Measurements from ENCODE around the gene TOM1L1.
A peak's percentile ranks its signal among the peaks of the same experiment; 100 is the strongest.

The TOM1L1 gene

GRCh38 chr17:54945671-54946070 is 45.0 kb downstream of the TOM1L1 start:
- DNase-seq: no peak

DNA sequence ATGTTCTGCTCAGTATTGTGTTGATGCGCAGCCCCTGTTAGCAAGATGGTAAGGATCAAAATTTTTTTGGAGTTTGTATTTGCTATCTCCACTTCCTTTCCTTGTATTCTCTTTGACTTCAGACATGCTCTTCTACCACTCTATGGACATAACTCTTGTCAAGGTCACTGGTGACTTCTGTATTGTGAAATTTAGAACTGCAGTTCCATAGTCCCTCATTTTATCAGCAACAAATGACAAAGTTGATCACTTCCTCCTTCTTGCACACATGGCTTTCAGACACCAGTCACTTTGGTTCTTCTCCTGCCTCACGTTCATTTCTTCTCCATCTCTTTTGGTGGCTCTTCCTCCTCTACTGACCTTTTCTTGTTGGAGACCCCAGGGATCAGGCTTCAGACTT is 46.7 kb downstream of the TOM1L1 start:
- no peak for DNase-seq

- no peak for DNase-seq
These were observed 47.7 kb downstream of the TOM1L1 start for GRCh38 chr17:54948380-54948779.

DNA sequence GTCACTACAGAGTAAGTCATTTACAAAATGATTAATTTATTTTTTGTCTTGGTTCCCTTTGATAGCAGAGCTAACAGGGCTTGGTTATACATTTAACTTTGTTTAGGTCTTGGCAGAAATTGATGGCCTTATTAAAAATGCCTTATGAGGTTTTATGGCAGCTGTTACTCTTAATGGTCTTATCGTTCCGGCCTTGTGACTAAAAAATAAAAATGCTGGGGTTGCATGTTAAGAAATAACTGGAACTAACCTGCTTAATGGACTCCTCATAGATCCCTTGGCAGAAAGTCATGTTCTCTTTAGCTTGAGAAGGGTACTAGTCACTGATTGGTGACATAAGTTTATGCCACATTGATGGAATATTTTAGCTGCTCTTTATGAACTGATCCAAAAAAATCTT is 49.5 kb downstream of the TOM1L1 start:
- DNase-seq: no peak

- no peak for DNase-seq
These were observed 50.6 kb downstream of the TOM1L1 start for GRCh38 chr17:54951286-54951685.

- DNase-seq: no peak
These were observed 56.1 kb downstream of the TOM1L1 start for GRCh38 chr17:54956791-54957190.

DNA sequence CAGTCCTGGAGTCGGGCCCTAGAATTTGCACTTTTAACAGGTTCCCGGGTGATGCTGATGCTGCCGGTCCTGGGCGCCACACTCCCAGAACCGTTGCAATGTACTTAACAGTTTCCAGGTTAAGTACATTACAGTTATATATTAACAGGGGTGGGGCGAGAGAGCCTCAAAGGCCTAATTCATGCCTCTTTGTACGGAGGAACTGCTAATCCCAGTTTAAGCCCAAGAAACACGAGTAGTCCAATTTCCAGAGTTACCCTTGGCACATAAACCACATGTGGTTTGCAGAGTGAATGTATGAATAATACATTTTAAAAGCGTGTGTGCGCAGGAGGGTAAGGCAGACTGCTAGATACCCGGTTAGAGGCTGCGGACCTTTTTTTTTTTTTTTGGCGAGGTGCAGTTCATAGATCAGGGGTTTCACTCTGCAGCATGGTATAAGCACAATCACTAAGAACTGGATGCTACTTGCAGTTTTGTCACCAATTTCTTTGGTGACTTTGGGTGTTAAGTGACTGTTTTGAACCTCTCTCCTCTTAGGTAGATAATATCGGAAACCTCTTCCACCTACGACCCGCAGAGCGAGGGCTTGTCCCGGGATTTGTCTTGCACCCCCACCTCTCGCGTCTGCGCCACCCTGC is 67.1 kb downstream of the TOM1L1 start:
- DNase-seq: peak in 2 of 51 donors; percentile 4 to 15

GRCh38 chr17:54968262-54968987 is 67.8 kb downstream of the TOM1L1 start, which contains the start of the genes COX11 and STXBP4:
Gene COX11 (minus strand): TSS chr17:54968654. CDS start chr17:54968646, 8 bp downstream.
Gene STXBP4 (plus strand): TSS chr17:54968765. CDS start chr17:54986220, 17,455 bp downstream.
- peak; percentile 38 to 96 (median 89) for DNase-seq

- peak in 21 of 51 donors; percentile 17 to 84 (median 55) for DNase-seq
These were observed 68.3 kb downstream of the TOM1L1 start for GRCh38 chr17:54968988-54969332.

- no peak for DNase-seq
These were observed 69.3 kb downstream of the TOM1L1 start for GRCh38 chr17:54969658-54970572.

DNA sequence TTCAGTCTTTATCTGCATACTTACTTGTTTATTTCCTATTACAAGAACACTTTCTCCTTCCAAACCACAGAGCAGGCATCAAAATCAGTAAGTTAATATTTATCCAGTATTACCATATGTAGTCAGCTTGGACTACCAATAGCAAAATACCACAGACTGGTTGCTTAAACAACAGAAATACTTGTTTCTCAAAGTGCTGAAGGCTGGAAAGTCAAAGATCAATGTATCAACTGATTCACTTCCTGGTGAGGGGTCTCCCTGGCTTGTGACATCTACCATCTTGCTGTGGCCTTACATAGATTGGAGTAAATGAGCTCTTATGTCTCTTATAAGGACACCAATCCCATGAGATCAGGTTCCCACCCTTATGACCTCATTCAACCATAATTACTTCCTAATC is 70.5 kb downstream of the TOM1L1 start:
- DNase-seq: no peak

- no peak for DNase-seq
These were observed 71.2 kb downstream of the TOM1L1 start for GRCh38 chr17:54971901-54972300.

DNA sequence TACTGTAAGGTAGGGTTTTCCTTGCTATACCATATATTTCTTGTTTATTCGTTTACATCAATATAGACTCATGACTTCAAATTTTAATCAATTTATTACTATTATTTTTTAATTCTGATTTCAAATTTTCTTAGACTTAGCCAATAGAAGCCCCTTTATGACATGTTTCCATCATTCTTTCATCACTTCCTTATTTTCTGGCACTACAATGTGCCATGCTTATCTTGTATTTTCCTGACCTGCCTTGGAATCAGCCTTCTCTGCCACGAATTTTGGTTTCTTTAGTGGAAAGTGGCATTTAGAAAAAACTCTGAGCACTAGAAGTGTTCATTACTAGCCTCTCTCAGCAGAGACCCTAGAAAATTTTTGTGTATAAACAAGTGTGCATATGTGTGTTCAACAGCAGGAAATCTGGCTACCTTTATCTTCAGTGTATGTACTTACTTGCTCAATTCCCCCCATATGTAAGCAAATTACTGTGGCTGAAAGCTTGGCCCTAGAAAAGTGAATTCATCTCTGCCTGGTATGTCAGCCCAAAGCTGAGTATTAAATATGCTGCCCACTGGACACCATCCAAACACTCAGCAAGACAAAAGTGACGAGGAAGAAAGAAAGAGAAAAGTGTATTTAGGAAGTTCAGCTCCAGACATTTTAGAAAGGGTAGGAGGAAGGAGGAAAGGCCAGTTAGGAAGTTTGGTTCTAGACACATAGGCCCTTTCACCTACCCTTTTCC is 71.9 kb downstream of the TOM1L1 start:
- DNase-seq: no peak

DNA sequence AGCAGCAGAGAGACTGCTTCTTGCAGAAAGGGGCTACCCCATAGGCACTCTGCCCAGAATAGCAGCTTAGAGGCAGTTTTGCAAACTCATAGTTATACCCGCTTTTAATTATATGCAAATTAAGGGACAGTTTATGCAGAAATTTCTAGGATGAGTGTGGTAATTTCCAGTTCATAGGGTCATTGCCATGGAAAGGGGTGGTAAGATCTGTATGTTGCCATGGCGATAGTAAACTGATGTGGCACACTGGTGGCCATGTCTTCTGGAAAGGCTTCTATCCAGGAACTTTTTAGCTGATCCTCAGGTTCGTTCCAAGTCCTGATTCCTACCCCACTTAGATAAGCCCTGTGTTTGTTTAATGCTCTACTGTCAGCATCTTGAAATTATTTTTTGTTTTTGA is 74.1 kb downstream of the TOM1L1 start:
- no peak for DNase-seq

DNA sequence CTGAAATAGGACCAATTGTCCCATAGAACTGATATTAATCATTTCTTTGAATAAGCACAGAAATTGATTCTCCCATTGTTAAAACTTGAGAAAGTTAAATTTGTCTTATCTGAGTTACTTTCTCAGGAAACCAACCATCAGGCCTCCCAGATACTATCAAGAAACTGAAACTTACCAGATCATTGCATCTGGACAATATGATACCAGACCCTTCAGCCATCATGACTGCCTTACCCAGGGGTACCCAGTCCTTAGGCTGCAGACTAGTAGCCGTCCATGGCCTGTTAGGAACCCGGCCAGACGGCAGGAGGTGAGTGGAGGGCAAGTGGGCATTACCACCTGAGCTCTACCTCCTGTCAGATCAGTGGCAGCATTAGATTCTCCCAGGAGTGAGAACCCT is 75.7 kb downstream of the TOM1L1 start:
- no peak for DNase-seq

DNA sequence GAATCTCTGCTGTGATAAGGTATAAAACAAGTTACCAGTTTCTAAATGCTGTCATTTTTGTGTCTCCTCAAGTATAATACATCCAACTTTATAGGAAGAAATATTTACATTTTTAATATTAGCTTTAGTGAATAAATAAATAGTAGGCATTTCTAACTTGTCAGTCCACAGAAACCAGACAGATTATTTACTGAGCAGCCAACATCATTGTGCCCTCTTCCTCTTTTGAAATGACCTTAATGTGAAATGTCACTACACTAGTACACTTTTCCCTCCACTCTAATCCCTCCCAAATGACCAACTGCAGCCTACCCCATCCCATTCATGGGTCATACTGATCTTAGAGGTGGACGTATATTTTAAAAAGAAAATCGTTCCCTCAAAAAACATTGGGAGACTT is 77.1 kb downstream of the TOM1L1 start:
- no peak for DNase-seq

- no peak for DNase-seq
These were observed 79.0 kb downstream of the TOM1L1 start for GRCh38 chr17:54979657-54980056.

DNA sequence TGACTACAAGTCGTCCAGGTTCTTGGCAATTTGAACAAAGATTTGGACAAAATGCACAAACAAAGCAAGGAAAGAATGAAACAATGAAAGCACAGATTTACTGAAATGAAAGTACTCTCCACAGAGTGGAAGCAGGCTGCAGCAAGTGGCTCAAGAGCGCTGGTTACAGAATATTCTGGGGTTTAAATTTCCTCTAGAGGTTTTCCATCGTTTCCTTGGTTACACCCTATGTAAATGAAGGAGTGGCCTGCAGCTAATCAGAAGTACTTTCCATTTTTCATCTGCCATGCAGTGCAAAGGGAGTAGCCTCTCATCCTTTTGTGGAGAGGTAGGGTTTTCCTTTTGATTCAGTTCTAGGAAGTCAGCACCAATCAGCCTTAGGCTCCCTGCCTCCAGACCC is 79.7 kb downstream of the TOM1L1 start:
- DNase-seq: no peak

DNA sequence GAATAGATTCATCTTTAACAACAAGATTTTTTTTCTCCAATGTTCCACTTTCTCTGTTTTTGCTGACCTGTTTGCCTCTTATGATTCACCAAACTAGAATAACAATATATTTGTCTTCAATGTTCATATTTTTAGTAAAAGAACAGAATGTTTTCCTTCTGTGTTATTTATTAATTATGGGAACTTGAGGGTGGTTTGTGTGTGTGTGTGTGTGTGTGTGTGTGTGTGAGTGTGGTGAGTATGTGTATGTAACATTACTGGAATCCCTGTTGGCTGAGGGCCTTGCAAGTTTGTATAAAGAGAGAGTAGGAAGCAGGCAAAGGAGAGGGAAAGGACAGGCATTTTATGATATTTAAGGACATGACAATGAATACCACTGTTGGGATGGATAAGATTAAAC is 81.7 kb downstream of the TOM1L1 start:
- no peak for DNase-seq

- DNase-seq: no peak
These were observed 82.6 kb downstream of the TOM1L1 start for GRCh38 chr17:54983260-54983659.

- no peak for DNase-seq
These were observed 84.8 kb downstream of the TOM1L1 start for GRCh38 chr17:54985476-54985875.

All from hypothalamus (tissue), 51 donors.